ENCODE measurements around the gene COL20A1.

Gene COL20A1

DNA sequence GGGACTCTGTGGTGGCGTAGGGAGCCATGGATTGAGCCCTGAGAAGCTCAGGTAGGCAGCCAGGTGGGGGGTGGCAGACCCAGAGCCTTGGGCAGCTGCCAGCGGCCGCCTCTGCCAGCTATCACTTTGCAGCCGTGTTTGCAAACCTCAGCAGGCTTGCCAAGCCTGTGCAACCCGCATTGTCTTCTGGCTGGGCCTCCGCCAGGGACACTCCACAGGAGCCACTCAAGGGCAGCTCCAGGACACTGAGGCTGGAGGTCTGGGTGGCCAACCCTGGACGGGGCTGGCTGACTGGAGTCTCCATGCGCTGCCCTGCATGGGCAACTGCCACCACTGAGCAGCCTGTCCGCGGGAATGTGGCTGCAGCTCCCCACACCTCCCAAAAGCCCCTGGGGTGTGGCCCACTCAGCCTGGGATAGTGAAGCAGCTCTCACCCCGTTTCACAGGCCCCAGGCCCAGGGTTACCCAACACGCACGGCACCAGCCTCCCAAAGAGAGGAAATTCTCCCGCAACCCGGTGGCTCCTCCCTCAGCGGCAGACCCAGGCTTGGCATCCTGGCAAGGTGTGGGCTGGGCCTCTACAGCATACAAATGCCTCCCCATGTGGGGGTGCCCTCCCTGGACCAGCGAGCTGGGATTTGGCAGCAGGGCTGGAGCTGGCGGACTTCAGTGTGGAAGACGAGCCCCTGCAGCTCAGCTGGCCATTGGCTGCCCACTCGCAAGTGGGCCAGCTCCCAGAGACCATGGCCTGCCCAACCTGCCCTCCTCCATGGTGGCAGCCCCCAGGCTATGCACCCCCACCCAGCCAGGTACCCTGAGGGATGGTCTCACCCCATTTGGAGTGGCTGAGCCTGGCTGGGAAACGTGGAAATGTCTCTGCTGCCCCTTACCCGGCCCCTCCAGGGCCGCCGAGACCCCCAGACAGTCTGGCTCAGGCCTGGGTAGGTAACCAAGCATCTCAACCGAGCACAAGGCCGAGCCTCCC is 65.2 kb downstream of the COL20A1 start:
- Histone ChIP-seq H3K27ac (ENCODE audit: low read depth, low read length) (no peak overlapping the region), H3K36me3 (ENCODE audit: control insufficient read depth, insufficient read depth, low read length) (no peaks in the 10 kb centered on the region), H3K27me3 (ENCODE audit: control insufficient read depth, insufficient read depth, low read length) (peaks cover 27% of the 10 kb centered on the region)

DNA sequence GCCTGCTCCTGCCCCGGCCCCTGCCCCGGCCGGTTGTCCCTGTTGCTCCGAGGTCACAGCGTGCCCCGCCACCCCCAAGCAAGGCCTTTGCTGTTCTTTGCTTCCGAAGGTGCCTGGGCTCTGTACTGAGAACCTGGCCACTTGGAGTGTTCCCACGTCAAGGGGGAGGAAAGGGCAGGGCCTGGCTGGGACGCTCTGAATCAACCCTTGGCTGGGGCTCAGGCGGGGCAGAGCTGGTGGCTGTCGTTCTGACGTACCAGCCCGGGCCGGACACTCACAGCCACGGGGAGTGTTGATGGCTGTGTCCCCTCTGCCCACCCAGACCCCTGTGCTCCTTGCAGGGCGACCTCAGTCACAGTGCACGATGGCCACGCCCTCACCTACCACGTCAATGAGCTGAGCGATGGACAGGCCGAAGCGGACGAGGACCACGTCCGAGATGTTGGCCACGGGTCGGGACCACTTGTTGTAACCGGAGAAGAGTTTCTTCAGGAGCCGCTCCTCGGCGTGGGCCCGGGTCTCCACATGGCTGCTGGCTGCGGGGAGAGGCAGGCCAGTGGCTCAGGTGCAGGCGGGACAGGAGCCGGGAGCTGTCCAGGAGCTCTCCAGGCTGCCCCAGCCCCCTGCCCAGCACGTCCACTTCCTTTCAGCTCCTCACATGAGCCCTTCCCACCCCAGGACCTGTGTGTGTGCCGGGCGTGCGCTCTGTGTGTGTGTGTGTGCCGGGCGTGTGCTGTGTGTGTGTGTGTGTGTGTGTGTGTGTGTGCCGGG is 66.4 kb downstream of the COL20A1 start:
- Histone ChIP-seq H3K9ac (ENCODE audit: low read depth, low read length) (no peak overlapping the region), H3K4me3 (ENCODE audit: low read depth, low read length) (no peak overlapping the region), H3K4me1 (ENCODE audit: control insufficient read depth, insufficient read depth, low read length) (peaks cover 3% of the 10 kb centered on the region; the same call in 1 of the 2 replicates), H3K36me3 (ENCODE audit: control insufficient read depth, insufficient read depth, low read length) (no peaks in the 10 kb centered on the region), H3K27me3 (ENCODE audit: control insufficient read depth, insufficient read depth, low read length) (peaks cover 30% of the 10 kb centered on the region), H3K27ac (ENCODE audit: low read depth, low read length) (no peak overlapping the region), H3K9me3 (ENCODE audit: control insufficient read depth, insufficient read depth, low read length) (no peaks in the 10 kb centered on the region)

More for the DNA sequence above, 65.2 kb downstream of the COL20A1 start:
- Histone ChIP-seq H3K4me1 (ENCODE audit: control insufficient read depth, insufficient read depth, low read length) (peaks cover 3% of the 10 kb centered on the region; the same call in 1 of the 2 replicates), H3K4me3 (ENCODE audit: low read depth, low read length) (no peak overlapping the region), H3K9ac (ENCODE audit: low read depth, low read length) (no peak overlapping the region), H3K9me3 (ENCODE audit: control insufficient read depth, insufficient read depth, low read length) (no peaks in the 10 kb centered on the region)

DNA sequence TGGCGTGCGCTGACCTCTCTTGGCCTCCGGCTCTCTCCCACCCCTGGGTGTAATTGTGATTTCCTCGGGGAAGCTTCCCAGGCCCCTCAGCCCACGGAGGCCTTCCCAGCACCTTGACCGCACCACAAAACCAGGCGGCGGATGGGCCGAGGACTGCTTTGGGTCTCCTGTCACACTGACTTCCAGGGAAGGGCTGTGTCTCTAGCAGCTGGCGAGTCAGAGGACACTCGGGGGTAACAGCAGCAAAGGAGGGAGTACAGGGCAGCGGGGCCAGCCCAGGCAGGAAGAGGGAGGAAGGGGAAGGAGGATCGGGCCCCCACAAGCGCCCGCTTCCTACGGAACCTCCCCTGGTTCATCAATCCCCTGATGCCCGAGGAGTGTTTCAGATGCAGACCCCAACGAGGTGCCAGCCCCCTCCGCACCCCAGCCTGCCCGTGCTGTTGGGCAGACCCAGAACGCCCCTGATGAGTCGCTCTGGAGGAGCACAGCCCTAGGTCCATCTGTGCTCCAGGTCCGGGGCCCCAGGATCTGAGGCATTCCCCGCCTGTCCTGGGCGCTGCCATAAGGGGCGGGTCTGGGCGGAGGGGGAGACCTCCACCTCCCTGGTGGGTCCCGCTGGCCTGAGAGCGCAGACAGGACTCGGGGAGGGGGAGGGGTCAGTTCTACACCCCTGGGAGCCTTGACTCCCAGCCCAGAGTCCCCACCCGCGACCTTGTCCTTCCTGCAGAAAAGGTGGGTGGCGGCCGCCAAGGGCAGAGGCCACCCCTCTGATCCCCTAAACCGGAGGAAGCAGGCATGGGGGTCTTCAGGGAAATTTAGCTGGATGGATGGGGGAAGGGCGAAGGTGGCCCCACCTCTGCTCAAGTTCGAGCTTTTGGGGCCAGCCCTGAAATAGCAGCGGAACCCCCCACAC is 67.2 kb downstream of the COL20A1 start:
- Histone ChIP-seq H3K4me3 (ENCODE audit: low read depth, low read length) (peak overlapping the region; percentile 67), H3K9me3 (ENCODE audit: control insufficient read depth, insufficient read depth, low read length) (no peaks in the 10 kb centered on the region), H3K4me1 (ENCODE audit: control insufficient read depth, insufficient read depth, low read length) (peaks cover 3% of the 10 kb centered on the region; the same call in 1 of the 2 replicates), H3K27ac (ENCODE audit: low read depth, low read length) (no peak overlapping the region), H3K9ac (ENCODE audit: low read depth, low read length) (no peak overlapping the region), H3K36me3 (ENCODE audit: control insufficient read depth, insufficient read depth, low read length) (no peaks in the 10 kb centered on the region), H3K27me3 (ENCODE audit: control insufficient read depth, insufficient read depth, low read length) (peaks cover 30% of the 10 kb centered on the region)

DNA sequence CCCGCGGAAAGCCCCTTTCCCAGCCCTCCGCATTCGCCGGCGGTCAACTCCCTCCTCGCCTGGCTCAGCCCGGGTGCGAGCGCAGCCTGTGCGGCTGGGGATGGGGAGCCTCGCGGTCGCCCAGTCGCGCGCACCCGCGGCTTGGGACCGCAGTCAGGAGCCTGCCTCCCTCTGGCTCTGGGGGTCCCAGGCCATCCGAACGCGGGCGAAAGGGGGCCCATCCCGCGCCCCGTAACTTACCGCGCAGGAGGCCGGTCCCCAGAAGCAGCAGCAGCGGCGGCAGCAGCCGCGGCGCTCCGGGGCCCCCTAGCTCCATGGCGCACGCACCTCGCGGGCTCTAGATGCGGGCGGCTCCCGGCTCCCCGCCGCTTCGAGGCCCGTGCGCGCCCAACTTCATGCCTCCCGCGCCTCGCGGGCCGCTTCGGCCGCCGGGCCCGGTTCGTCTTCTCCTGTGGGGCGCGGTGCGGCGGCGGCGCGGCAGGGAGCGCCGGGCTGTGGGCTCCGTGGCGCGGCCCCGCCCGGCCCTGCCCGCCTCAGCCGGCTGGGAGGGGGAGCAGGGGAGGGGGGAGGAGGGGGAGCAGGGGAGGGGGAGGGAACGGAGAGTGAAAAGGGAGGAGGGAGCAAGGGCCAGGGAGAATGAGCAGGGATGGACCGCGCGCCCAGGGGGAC is 68.0 kb downstream of the COL20A1 start, which contains the start of gene CHRNA4:
TSS of gene CHRNA4 (minus strand) at position 500 of the 669 bp plus-strand sequence. CDS start at position 316, 184 bp downstream.
- H3K4me3 ChIP-seq (ENCODE audit: low read depth, low read length) = peak within 1 kb of the TSS; percentile 67
- H3K27ac ChIP-seq (ENCODE audit: low read depth, low read length) = no peak within 1 kb of the TSS
- no peak within 1 kb of the TSS for H3K9ac ChIP-seq (ENCODE audit: low read depth, low read length)
- peaks cover 30% of the 10 kb centered on the region for H3K27me3 ChIP-seq (ENCODE audit: control insufficient read depth, insufficient read depth, low read length)
- H3K36me3 ChIP-seq (ENCODE audit: control insufficient read depth, insufficient read depth, low read length) = no peaks in the 10 kb centered on the region
- no peaks in the 10 kb centered on the region for H3K9me3 ChIP-seq (ENCODE audit: control insufficient read depth, insufficient read depth, low read length)
- H3K4me1 ChIP-seq (ENCODE audit: control insufficient read depth, insufficient read depth, low read length) = peaks cover 3% of the 10 kb centered on the region; the same call in 1 of the 2 replicates

DNA sequence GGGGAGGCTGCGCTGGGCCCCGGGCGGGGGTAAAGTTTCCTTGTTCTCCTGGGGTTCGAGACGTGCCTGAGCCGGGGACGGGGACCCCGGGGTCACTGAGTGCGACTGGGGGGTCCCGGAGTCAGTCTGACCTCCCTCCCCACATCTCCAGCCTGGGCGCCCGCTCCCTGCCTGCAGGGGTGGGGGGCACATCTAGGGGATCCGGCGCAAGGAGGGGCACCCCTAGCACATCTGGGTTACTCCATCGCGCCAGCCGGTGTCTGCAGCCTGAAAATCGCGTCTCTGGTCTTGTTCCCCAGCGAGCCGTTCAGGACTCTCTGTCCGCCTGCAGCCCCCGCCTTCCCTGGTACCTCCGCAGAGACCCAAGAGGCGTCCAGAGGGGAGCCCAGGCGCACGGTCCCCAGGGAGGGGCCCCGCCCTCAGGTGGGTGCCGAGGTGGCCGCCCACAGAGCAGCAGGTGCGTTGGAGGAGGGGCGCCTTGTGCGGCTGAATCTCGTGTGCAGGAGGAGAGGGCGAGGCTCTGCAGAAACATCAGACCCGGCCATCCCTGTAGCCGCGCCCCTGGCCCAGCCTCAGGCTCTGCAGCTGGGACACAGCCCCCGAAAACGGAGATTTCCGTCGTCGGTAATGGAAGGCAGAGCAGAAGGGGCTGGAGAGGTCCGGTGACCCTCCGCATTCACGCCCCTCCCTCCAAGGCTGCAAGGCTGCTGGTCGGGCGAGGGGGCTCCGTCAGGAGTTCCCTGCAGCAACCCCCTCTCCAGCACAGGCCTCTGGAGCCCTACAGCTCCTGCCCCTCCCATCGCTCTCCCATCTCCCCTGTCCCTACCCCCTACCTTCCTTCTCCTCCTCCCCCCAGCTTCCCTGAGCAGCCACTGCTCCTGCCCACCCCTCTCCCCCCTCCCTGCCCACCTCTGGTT is 68.8 kb downstream of the COL20A1 start:
- no peak overlapping the region for H3K27ac ChIP-seq (ENCODE audit: low read depth, low read length)
- peaks cover 30% of the 10 kb centered on the region for H3K27me3 ChIP-seq (ENCODE audit: control insufficient read depth, insufficient read depth, low read length)
- no peaks in the 10 kb centered on the region for H3K9me3 ChIP-seq (ENCODE audit: control insufficient read depth, insufficient read depth, low read length)
- H3K4me3 ChIP-seq (ENCODE audit: low read depth, low read length) = peak overlapping the region; percentile 59
- H3K9ac ChIP-seq (ENCODE audit: low read depth, low read length) = no peak overlapping the region
- peaks cover 3% of the 10 kb centered on the region; the same call in 1 of the 2 replicates for H3K4me1 ChIP-seq (ENCODE audit: control insufficient read depth, insufficient read depth, low read length)
- H3K36me3 ChIP-seq (ENCODE audit: control insufficient read depth, insufficient read depth, low read length) = no peaks in the 10 kb centered on the region

DNA sequence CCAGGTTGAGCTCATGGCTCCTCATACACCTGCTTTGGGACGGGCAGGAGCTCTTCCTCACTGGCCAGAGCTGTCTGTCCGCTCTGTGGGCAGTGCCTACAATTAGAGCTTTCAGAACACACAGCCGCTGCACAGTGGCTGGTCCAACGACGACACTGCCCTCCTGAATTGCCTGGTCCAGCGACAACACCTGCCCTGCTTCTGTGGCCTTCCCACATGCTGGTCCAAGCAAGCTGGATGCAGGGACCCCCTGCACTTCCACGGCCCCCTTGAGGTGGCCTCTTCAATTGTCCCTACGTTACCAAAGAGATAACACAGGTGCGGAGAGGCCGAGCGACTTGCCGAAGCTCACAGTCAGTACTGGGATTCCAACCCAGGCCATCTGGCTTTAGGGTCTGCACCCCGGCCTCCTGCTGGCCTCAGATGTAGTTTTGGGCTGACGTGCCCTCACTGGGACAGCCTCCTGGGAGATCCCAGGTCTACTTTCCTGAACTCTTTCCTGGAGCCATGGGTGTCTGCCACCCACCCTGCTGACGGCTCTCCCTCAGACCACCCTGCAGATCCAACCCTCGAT is 69.5 kb downstream of the COL20A1 start:
- Histone ChIP-seq H3K36me3 (ENCODE audit: control insufficient read depth, insufficient read depth, low read length) (no peaks in the 10 kb centered on the region), H3K4me1 (ENCODE audit: control insufficient read depth, insufficient read depth, low read length) (peaks cover 3% of the 10 kb centered on the region; the same call in 1 of the 2 replicates), H3K27ac (ENCODE audit: low read depth, low read length) (no peak overlapping the region), H3K4me3 (ENCODE audit: low read depth, low read length) (no peak overlapping the region), H3K9me3 (ENCODE audit: control insufficient read depth, insufficient read depth, low read length) (no peaks in the 10 kb centered on the region), H3K9ac (ENCODE audit: low read depth, low read length) (no peak overlapping the region), H3K27me3 (ENCODE audit: control insufficient read depth, insufficient read depth, low read length) (peaks cover 30% of the 10 kb centered on the region)

DNA sequence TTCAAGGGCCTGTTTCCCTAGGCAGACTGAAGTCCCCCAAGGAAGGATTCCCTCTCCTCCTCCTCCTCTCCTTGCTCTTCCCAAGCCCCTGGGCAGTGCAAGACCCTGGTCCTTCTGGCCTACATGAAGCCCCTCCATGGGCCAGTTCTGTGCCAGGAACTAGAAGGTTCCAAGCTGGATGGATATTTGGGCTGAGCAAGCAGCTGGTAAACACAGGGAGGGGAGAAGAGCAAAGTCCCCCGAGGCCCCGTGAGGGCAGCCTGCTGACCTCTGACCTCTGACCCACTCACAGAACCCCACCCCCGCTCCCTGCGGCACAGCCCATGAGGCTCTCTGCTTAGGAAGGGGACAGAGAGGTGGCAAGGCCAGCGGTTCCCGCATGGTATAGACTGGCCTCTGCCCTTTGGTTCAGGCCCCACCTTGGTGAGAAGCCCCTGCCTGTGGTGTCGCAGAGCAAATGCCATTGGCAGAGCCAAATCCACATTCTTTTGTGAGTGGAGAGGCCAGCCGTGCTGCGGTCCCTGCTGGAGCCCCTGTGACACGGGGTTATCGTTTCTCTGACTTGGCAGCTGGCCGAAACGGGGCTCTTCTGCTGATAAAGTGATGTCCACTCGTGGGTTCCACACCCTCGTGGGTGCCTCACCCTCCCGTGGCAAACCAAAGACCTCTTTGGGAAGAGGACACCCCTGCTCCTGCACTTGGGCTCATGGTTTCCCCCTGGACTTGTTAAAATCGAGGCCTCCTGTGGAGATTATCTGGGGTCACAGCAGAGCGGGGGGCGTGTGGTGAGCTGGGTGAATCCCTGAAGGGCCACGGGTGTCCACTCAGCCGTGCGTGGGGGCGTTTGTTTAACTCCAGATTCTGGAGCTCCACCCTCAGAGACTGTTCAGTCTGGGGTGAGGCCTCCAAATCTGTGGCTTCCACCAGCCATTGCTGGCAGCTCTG is 70.3 kb downstream of the COL20A1 start:
- Histone ChIP-seq H3K4me1 (ENCODE audit: control insufficient read depth, insufficient read depth, low read length) (peaks cover 3% of the 10 kb centered on the region; the same call in 1 of the 2 replicates), H3K9ac (ENCODE audit: low read depth, low read length) (no peak overlapping the region), H3K27ac (ENCODE audit: low read depth, low read length) (no peak overlapping the region), H3K9me3 (ENCODE audit: control insufficient read depth, insufficient read depth, low read length) (no peaks in the 10 kb centered on the region), H3K27me3 (ENCODE audit: control insufficient read depth, insufficient read depth, low read length) (peaks cover 30% of the 10 kb centered on the region), H3K36me3 (ENCODE audit: control insufficient read depth, insufficient read depth, low read length) (no peaks in the 10 kb centered on the region), H3K4me3 (ENCODE audit: low read depth, low read length) (no peak overlapping the region)

DNA sequence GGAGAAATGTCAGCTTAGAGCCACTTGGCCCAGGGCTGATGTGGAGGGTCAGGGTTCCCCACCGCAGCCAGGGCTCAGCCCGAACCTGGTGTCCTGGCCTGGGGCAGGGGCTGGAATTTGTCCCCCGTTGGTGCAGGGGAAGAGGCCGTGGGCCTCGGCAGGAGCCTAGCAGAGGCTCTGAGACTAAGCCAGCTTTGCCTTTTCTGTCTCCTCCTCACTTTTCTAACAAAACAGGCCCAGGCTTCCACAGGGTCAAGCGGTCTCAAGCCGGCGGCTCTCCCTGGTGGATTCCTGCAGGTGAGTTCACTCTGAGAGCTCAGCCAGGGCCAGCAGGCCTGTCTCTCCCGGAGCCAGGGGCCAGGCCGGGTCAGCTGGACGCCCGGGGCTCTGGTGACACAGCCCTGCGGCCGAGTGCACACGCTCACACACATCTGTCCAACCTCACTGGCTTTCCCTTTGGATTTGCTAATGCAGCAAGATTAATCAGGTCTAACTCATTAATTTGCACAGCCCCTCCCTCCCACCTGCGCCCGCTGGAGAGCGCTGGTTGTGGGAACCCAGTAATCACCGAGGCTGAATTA is 71.1 kb downstream of the COL20A1 start:
- no peak overlapping the region for H3K27ac ChIP-seq (ENCODE audit: low read depth, low read length)
- no peaks in the 10 kb centered on the region for H3K9me3 ChIP-seq (ENCODE audit: control insufficient read depth, insufficient read depth, low read length)
- no peak overlapping the region for H3K4me3 ChIP-seq (ENCODE audit: low read depth, low read length)
- peaks cover 30% of the 10 kb centered on the region for H3K27me3 ChIP-seq (ENCODE audit: control insufficient read depth, insufficient read depth, low read length)
- peaks cover 3% of the 10 kb centered on the region; the same call in 1 of the 2 replicates for H3K4me1 ChIP-seq (ENCODE audit: control insufficient read depth, insufficient read depth, low read length)
- H3K9ac ChIP-seq (ENCODE audit: low read depth, low read length) = no peak overlapping the region
- no peaks in the 10 kb centered on the region for H3K36me3 ChIP-seq (ENCODE audit: control insufficient read depth, insufficient read depth, low read length)

Measured in HUES48 (cell line).